ENCODE data around the gene GPR17.
A peak's percentile ranks its signal among the peaks of the same experiment; 100 is the strongest.

Gene GPR17

DNA sequence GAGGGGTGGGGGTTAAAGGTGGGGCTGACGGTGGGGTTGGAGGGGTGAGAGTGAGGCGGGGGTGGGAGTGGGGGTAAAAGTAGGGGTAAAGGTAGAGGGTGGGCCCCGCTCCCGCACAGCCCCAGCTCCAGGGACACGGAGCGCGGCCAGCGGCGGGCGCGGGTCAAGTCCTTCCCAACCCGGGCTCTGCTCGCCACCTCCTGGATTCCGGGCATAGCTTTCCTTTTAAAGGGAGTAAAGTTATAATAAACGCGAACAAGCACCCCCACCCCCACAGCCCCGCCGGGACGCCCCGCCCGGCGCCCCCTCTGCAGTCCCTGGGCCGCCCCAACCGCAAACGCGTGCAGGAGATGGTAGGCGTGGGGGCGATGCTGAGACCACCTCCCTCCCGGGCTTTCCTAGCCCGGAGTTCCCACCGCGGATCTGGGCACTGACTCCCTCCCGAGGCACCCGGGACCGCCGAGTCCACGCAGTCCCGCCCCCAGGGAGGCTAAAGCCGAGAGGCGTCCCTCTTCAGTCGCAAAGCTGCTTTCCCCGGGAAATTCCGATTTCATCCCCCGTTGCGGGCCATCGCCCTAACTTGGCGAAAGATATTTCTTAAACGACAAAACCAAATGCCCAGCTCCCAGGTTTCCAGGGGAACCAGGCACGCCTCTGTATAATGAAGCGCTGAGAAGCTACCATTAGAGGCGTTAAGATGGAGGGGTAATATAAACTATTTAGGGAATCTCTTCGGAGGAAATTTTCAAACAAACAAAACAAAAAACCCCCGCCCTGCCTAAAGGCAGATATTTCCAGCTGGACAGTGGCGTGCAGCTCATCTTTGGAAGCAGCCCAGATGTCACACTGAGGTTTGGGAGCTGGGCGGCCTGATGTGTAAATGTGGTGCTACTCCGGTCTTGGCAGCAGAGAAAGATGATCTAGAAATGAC is 29.6 kb downstream of the GPR17 start, which contains the start of gene LIMS2:
LIMS2 (minus strand) TSS at position 200 of the 931 bp plus-strand sequence. CDS start 506 bp downstream, outside the sequence.
- H3K27me3 ChIP-seq (ENCODE audit: control insufficient read depth in 1 of 2, insufficient read depth in 2 of 2, low read length in 2 of 2): no peaks in the 10 kb centered on the region
- peaks cover 3 to 4% of the 10 kb centered on the region in 2 donors for H3K36me3 ChIP-seq (ENCODE audit: control insufficient read depth in 2 of 2, insufficient read depth in 2 of 2, low read length in 2 of 2)
- peak within 1 kb of the TSS; percentile 95 to 97 for H3K4me3 ChIP-seq (ENCODE audit: low read length in 2 of 2)
- H3K27ac ChIP-seq (ENCODE audit: low read length): peak within 1 kb of the TSS; percentile 99
- peak within 1 kb of the TSS; percentile 96 to 98 for H3K9ac ChIP-seq (ENCODE audit: low read length in 2 of 2)
- peaks cover 55% of the 10 kb centered on the region for H3K4me1 ChIP-seq (ENCODE audit: control insufficient read depth, insufficient read depth, low read length)
- no peaks in the 10 kb centered on the region for H3K9me3 ChIP-seq (ENCODE audit: control insufficient read depth in 2 of 2, low read length in 2 of 2)

DNA sequence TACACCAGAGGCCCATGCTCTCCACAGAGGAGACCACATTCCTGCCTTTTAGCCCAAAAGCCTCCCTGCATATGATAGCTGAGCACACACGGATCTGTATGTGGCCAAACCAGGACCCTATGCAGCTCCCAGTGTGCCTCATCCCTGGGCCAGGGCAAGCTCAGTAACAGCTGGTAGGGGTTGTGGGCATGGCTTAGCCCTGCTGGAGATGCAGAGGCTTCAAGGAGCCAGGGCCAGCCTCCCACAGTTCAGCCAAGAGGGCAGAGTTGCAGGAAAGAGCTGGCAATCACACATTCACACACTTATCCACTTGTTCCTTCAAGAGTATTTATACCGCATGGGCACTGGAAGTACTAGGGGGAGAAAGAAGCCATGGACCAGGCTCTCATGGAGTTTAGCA is 31.0 kb downstream of the GPR17 start:
- H3K4me1 ChIP-seq (ENCODE audit: control insufficient read depth, insufficient read depth, low read length): peaks cover 54% of the 10 kb centered on the region

DNA sequence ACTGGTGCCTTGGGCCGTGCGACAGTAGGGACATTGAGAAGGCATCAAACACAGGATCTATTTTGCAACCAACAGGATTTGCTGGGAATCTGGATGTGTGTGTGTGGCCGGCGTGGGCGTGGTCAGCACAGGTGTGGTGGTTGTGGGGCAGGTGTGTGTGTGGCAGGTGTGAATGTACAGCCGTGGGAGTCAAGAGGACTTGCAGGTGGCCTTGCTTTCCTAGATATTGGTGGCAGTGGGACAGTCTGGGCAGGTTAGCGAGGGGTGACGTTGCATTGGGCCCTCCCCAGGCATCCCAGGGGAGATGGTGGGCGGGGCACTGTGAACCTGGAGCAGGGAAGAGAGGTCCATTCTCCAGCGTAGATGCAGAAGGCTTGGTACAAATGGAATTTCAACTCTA is 32.6 kb downstream of the GPR17 start:
- H3K27ac ChIP-seq (ENCODE audit: low read length): no peak overlapping the region
- no peaks in the 10 kb centered on the region for H3K9me3 ChIP-seq (ENCODE audit: control insufficient read depth in 2 of 2, low read length in 2 of 2)
- no peak overlapping the region for H3K9ac ChIP-seq (ENCODE audit: low read length in 2 of 2)
- no peak overlapping the region for H3K4me3 ChIP-seq (ENCODE audit: low read length in 2 of 2)
- no peaks in the 10 kb centered on the region for H3K27me3 ChIP-seq (ENCODE audit: control insufficient read depth in 1 of 2, insufficient read depth in 2 of 2, low read length in 2 of 2)
- peaks cover 54% of the 10 kb centered on the region for H3K4me1 ChIP-seq (ENCODE audit: control insufficient read depth, insufficient read depth, low read length)
- no peaks in the 10 kb centered on the region for H3K36me3 ChIP-seq (ENCODE audit: control insufficient read depth in 2 of 2, insufficient read depth in 2 of 2, low read length in 2 of 2)

More for the DNA sequence above, 31.0 kb downstream of the GPR17 start:
- peak overlapping the region; percentile 91 for H3K27ac ChIP-seq (ENCODE audit: low read length)
- H3K4me3 ChIP-seq (ENCODE audit: low read length in 2 of 2): peak overlapping the region in 1 of 2 donors; percentile 29
- H3K9me3 ChIP-seq (ENCODE audit: control insufficient read depth in 2 of 2, low read length in 2 of 2): no peaks in the 10 kb centered on the region
- no peak overlapping the region for H3K9ac ChIP-seq (ENCODE audit: low read length in 2 of 2)
- H3K27me3 ChIP-seq (ENCODE audit: control insufficient read depth in 1 of 2, insufficient read depth in 2 of 2, low read length in 2 of 2): no peaks in the 10 kb centered on the region
- peaks cover under 1 to 1% of the 10 kb centered on the region in 2 donors for H3K36me3 ChIP-seq (ENCODE audit: control insufficient read depth in 2 of 2, insufficient read depth in 2 of 2, low read length in 2 of 2)

DNA sequence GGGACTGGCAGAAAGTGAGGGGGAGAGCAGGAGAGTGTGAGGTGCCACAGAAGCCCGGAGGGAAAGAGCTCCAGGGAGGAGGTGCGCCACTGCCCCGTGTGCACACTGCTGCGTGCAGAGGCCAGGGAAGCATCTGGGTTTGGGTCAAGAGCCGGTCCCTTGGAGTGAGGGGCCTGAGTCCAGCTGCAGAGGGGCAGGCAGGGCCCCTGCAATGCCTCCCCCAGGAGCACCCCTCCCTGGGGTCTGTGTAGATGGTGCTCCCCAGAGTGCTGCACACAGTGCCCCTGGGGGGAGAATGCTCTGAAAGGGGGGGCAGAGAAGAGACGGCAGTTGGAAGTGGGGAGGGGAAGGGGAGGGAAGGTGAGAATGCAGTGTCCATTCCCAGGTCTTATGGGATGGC is 33.0 kb downstream of the GPR17 start:
- H3K27ac ChIP-seq (ENCODE audit: low read length): no peak overlapping the region
- H3K9me3 ChIP-seq (ENCODE audit: control insufficient read depth in 2 of 2, low read length in 2 of 2): no peaks in the 10 kb centered on the region
- no peak overlapping the region for H3K9ac ChIP-seq (ENCODE audit: low read length in 2 of 2)
- no peaks in the 10 kb centered on the region for H3K27me3 ChIP-seq (ENCODE audit: control insufficient read depth in 1 of 2, insufficient read depth in 2 of 2, low read length in 2 of 2)
- H3K4me3 ChIP-seq (ENCODE audit: low read length in 2 of 2): no peak overlapping the region
- H3K4me1 ChIP-seq (ENCODE audit: control insufficient read depth, insufficient read depth, low read length): peaks cover 53% of the 10 kb centered on the region
- no peaks in the 10 kb centered on the region for H3K36me3 ChIP-seq (ENCODE audit: control insufficient read depth in 2 of 2, insufficient read depth in 2 of 2, low read length in 2 of 2)

DNA sequence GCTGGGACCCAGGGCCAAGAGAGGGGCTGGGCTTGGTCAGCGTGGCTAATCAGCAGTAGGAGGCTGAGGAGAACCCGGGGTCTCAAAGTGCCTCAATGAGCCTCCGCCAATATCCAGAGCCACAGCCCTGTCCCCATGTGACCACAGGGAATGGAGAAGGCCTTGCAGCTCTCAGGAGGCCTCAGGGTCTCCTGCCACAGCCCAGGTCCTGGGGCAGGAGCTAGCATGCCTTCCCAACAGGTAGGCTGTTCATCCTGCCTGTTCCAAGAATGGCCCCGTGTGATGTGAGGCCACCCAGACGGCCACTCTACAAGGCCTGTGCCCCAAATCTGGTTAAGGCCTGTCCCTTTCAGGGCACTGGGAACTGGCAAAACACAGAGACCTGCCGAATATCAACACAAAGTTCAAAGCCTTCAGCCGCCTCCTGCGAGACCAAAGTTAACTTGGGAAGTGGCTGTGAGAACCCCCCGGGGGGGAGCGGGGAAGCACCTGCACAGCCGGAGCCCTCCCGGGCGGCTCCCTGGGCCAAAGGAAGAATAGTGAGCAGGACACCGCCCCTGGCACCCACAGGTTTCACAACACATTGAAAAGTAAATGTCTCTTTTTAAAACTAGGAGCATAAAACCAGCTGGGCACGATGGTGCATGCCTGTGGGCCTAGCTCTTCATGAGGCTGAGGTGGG is 33.9 kb downstream of the GPR17 start:
- H3K36me3 ChIP-seq (ENCODE audit: control insufficient read depth in 2 of 2, insufficient read depth in 2 of 2, low read length in 2 of 2): no peaks in the 10 kb centered on the region
- peak overlapping the region; percentile 6 for H3K27ac ChIP-seq (ENCODE audit: low read length)
- H3K9ac ChIP-seq (ENCODE audit: low read length in 2 of 2): no peak overlapping the region
- H3K27me3 ChIP-seq (ENCODE audit: control insufficient read depth in 1 of 2, insufficient read depth in 2 of 2, low read length in 2 of 2): no peaks in the 10 kb centered on the region
- no peak overlapping the region for H3K4me3 ChIP-seq (ENCODE audit: low read length in 2 of 2)
- H3K4me1 ChIP-seq (ENCODE audit: control insufficient read depth, insufficient read depth, low read length): peaks cover 50% of the 10 kb centered on the region
- H3K9me3 ChIP-seq (ENCODE audit: control insufficient read depth in 2 of 2, low read length in 2 of 2): no peaks in the 10 kb centered on the region

DNA sequence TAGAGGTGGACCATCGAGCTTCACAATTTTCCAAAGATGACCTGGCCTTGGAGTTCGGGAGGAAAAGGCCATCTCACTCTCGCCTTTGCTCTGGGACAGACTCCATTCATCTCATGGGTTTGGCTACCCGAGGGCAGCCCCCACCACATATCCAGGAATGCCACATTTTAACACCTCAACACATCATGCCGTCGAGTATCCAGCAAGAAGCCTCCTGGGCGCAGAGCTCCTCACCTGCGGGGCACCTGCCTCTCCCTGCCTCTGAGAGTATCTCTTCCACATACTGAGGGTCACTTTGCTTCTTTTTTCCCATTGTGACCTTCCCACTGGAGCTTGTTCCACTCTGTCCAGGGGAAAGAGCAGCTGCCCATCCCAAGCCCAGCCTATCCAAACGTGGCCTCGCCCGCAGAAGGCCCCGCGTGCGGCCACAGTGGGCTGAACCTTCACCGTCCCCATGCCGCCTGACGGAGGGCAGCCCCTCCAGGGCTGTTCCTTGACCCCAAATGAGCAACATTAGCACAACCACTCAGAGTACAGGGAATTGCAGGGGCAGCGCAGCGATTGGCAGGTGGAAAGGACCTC is 34.8 kb downstream of the GPR17 start:
- Histone ChIP-seq H3K9me3 (ENCODE audit: control insufficient read depth in 2 of 2, low read length in 2 of 2) (no peaks in the 10 kb centered on the region), H3K9ac (ENCODE audit: low read length in 2 of 2) (peak overlapping the region in 1 of 2 donors; percentile 15), H3K36me3 (ENCODE audit: control insufficient read depth in 2 of 2, insufficient read depth in 2 of 2, low read length in 2 of 2) (no peaks in the 10 kb centered on the region), H3K4me3 (ENCODE audit: low read length in 2 of 2) (peak overlapping the region in 1 of 2 donors; percentile 65), H3K27me3 (ENCODE audit: control insufficient read depth in 1 of 2, insufficient read depth in 2 of 2, low read length in 2 of 2) (no peaks in the 10 kb centered on the region), H3K27ac (ENCODE audit: low read length) (peak overlapping the region; percentile 70), H3K4me1 (ENCODE audit: control insufficient read depth, insufficient read depth, low read length) (peaks cover 48% of the 10 kb centered on the region)

DNA sequence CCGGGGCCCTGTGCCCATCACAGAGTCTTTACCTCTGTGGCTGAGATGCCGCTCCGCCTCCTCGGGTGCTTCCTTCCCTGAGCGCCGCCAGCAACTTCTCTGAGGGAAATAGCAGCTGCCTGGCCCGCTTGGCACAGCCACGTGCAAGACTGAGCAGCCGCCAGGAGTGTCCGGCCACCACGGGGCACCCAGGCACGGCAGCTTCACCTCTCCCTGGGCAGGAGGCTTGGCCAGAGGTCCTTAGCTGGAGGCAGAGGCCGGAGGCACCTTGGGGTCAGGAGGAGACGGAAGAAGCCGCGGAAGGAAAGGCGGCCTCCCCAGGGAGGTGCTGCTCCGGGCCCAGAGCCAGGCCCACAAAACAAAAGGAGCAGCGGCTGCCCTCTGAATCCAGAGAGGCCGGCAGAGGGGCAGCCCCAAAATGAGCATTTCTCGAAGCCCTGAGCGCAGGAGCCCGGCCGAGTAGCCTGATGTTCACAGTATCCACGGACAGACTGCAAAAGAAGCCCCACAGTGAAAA is 35.4 kb downstream of the GPR17 start:
- H3K9me3 ChIP-seq (ENCODE audit: control insufficient read depth in 2 of 2, low read length in 2 of 2): no peaks in the 10 kb centered on the region
- no peaks in the 10 kb centered on the region for H3K36me3 ChIP-seq (ENCODE audit: control insufficient read depth in 2 of 2, insufficient read depth in 2 of 2, low read length in 2 of 2)
- peaks cover 43% of the 10 kb centered on the region for H3K4me1 ChIP-seq (ENCODE audit: control insufficient read depth, insufficient read depth, low read length)
- no peaks in the 10 kb centered on the region for H3K27me3 ChIP-seq (ENCODE audit: control insufficient read depth in 1 of 2, insufficient read depth in 2 of 2, low read length in 2 of 2)
- H3K27ac ChIP-seq (ENCODE audit: low read length): peak overlapping the region; percentile 70
- peak overlapping the region; percentile 14 to 65 for H3K4me3 ChIP-seq (ENCODE audit: low read length in 2 of 2)
- H3K9ac ChIP-seq (ENCODE audit: low read length in 2 of 2): peak overlapping the region in 1 of 2 donors; percentile 42

DNA sequence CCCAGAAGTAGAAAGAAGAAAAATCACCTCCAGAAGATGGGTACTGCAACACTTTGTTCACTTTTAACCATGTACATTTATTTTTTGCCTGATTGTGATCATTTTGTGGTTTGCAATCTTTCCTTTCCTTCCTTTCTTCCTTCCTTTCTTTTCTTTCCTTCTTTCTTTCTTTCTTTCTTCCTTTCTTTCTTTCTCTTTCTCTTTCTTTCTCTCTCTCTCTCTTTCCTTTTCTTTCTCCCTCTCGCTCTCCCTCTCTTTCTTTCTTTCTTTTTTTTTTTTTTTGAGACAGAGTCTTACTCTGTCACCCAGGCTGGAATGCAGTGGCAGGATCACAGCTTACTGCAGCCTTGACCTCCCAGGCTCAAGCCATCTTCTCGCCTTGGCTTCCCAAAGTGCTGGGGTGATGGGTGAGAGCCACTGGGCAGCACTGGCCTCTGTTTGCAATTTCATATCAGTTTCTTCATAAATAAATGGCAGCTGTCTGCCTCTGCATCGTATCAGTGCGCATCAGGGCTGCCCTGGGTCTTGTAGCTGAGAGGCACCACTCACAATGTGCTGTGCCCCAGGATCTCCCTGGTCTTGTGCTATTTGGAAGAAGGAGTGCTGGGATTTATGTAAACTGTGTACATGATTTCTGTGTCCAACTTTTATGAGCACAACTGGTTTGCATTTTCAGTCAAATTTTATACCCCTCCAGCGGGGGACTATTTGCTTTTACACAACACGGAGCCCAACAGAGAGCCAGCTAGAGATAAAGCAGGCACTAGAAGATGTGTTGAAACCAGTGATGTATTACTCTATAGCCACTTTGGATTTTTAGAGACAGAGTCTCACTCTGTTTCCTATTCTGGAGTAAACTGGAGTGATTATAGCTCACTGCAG is 36.3 kb downstream of the GPR17 start:
- Histone ChIP-seq H3K9me3 (ENCODE audit: control insufficient read depth in 2 of 2, low read length in 2 of 2) (no peaks in the 10 kb centered on the region), H3K36me3 (ENCODE audit: control insufficient read depth in 2 of 2, insufficient read depth in 2 of 2, low read length in 2 of 2) (no peaks in the 10 kb centered on the region), H3K4me3 (ENCODE audit: low read length in 2 of 2) (peak overlapping the region in 1 of 2 donors; percentile 65), H3K4me1 (ENCODE audit: control insufficient read depth, insufficient read depth, low read length) (peaks cover 35% of the 10 kb centered on the region), H3K9ac (ENCODE audit: low read length in 2 of 2) (no peak overlapping the region), H3K27ac (ENCODE audit: low read length) (peak overlapping the region; percentile 76), H3K27me3 (ENCODE audit: control insufficient read depth in 1 of 2, insufficient read depth in 2 of 2, low read length in 2 of 2) (no peaks in the 10 kb centered on the region)

DNA sequence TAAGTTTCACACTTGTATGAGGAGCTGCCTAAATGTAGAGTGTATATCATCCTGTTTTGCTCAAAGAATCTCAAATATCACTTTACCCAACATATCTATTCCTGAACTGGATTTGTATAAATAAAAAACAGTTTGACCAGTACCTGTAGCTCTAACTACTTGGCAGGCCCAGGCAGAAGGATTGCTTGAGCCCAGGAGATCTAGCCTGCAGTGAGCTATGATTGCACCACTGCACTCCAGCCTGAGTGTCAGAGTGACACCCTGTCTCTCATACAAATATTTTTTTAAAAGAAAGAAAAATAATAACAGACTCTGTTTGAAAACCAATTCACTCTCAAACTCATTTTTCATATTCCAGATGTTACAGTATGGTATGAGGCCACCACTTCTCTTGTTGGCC is 37.1 kb downstream of the GPR17 start:
- H3K4me3 ChIP-seq (ENCODE audit: low read length in 2 of 2): no peak overlapping the region
- H3K9ac ChIP-seq (ENCODE audit: low read length in 2 of 2): no peak overlapping the region
- H3K27ac ChIP-seq (ENCODE audit: low read length): peak overlapping the region; percentile 76
- H3K27me3 ChIP-seq (ENCODE audit: control insufficient read depth in 1 of 2, insufficient read depth in 2 of 2, low read length in 2 of 2): no peaks in the 10 kb centered on the region
- peaks cover 32% of the 10 kb centered on the region for H3K4me1 ChIP-seq (ENCODE audit: control insufficient read depth, insufficient read depth, low read length)
- no peaks in the 10 kb centered on the region for H3K36me3 ChIP-seq (ENCODE audit: control insufficient read depth in 2 of 2, insufficient read depth in 2 of 2, low read length in 2 of 2)
- no peaks in the 10 kb centered on the region for H3K9me3 ChIP-seq (ENCODE audit: control insufficient read depth in 2 of 2, low read length in 2 of 2)

DNA sequence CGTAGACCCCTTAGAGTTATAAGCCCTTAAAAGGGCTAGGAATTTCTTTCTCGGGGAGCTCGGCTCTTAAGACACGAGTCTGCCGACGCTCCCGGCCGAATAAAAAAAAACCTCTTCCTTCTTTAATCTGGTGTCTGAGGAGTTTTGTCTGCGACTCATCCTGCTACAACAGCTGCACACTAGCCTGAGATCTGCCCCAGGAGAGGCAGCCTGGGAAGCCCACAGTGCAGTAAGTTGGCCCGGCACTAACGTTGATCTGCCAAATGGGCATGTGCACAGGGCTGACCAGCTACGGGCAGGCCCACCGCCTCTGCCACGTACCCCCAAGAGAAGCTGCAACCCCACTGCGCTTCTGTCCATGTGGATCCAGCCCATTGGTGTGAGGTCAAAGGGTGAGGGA is 37.8 kb downstream of the GPR17 start:
- no peaks in the 10 kb centered on the region for H3K36me3 ChIP-seq (ENCODE audit: control insufficient read depth in 2 of 2, insufficient read depth in 2 of 2, low read length in 2 of 2)
- no peaks in the 10 kb centered on the region for H3K9me3 ChIP-seq (ENCODE audit: control insufficient read depth in 2 of 2, low read length in 2 of 2)
- H3K4me3 ChIP-seq (ENCODE audit: low read length in 2 of 2): peak overlapping the region; percentile 3 to 40
- peaks cover 32% of the 10 kb centered on the region for H3K4me1 ChIP-seq (ENCODE audit: control insufficient read depth, insufficient read depth, low read length)
- H3K9ac ChIP-seq (ENCODE audit: low read length in 2 of 2): peak overlapping the region; percentile 29 to 50
- H3K27ac ChIP-seq (ENCODE audit: low read length): peak overlapping the region; percentile 64
- H3K27me3 ChIP-seq (ENCODE audit: control insufficient read depth in 1 of 2, insufficient read depth in 2 of 2, low read length in 2 of 2): no peaks in the 10 kb centered on the region

Data from stomach smooth muscle (tissue), 2 donors.